Smooth muscle cell (in vitro differentiated cells): ENCODE measurements around the gene CDC42BPB. TPM values are rescaled to one million over a fixed set of nuclear protein-coding genes. Genes with fewer than 3 reads are reported as not detected.

Source experiments
- DNase-seq: peaks from one replicate; lab custom pipeline; 2025; ENCODE audit not compliant: unreplicated experiment; lab: John Stamatoyannopoulos, UW
- H2AFZ ChIP-seq: fragments of 200-600 bp; sonication (generic); 2 replicates; pipeline ENCODE4 v1.6.0; 2016; ENCODE audit warnings: antibody characterized with exemption, low read depth, mild to moderate bottlenecking
- H3F3A ChIP-seq: fragments of 200-600 bp; sonication (generic); 2 replicates; pipeline ENCODE4 v1.6.0; 2017; ENCODE audit warnings: antibody characterized with exemption, low read depth
- H3K27ac ChIP-seq: fragments of 200-600 bp; sonication (generic); 2 replicates; pipeline ENCODE4 v1.5.1; 2016; ENCODE audit warnings: low read depth, mild to moderate bottlenecking
- H3K27me3 ChIP-seq: fragments of 200-600 bp; sonication (generic); 2 replicates; pipeline ENCODE4 v1.6.1; 2016; ENCODE audit warnings: low read depth, mild to moderate bottlenecking
- H3K36me3 ChIP-seq: fragments of 200-600 bp; sonication (generic); 2 replicates; pipeline ENCODE4 v1.5.1; 2016; ENCODE audit warnings: low read depth
- H3K4me1 ChIP-seq: fragments of 200-600 bp; sonication (generic); 2 replicates; pipeline ENCODE4 v1.5.1; 2016; ENCODE audit warnings: low read depth
- H3K4me2 ChIP-seq: fragments of 200-600 bp; sonication (generic); 2 replicates; pipeline ENCODE4 v1.6.0; 2016; ENCODE audit warnings: mild to moderate bottlenecking
- H3K4me3 ChIP-seq: fragments of 200-600 bp; sonication (generic); 2 replicates; pipeline ENCODE4 v1.5.1; 2016; ENCODE audit warnings: mild to moderate bottlenecking
- H3K79me2 ChIP-seq: fragments of 200-600 bp; sonication (generic); 2 replicates; pipeline ENCODE4 v1.6.0; 2016; ENCODE audit warnings: low read depth, mild to moderate bottlenecking
- H3K9ac ChIP-seq: fragments of 200-600 bp; sonication (generic); 2 replicates; pipeline ENCODE4 v1.6.0; 2016; ENCODE audit warnings: low read depth
- H3K9me3 ChIP-seq: fragments of 200-600 bp; sonication (generic); replicated peaks from 2 replicates; pipeline ENCODE4 v1.5.1; 2016; ENCODE audit warnings: low read depth
- H4K20me1 ChIP-seq: fragments of 200-600 bp; sonication (generic); 2 replicates; pipeline ENCODE4 v1.6.0; 2016; ENCODE audit warnings: low read depth
- CTCF ChIP-seq: fragments of 200-600 bp; sonication (generic); IDR thresholded peaks from 2 replicates; pipeline ENCODE4 v1.5.1; 2017; ENCODE audit warnings: borderline replicate concordance, mild to moderate bottlenecking, antibody characterized with exemption; ENCODE audit not compliant: insufficient read depth, poor library complexity, severe bottlenecking
- WGBS: methylation state at CpG from one replicate; pipeline ENCODE4 v1.1.7; 2016; ENCODE audit warnings: low lambda C conversion rate; 5-methylcytosine and 5-hydroxymethylcytosine counted together
- polyA plus RNA-seq: library from polyadenylated mRNA; unstranded; fragments of >200 nt; fragmentation: Nextera tagmentation; extraction: Ambion mirVana; gene quantifications from 2 replicates; pipeline ENCODE4 v1.2.1, GENCODE V29; 2016
- total RNA-seq: library from RNA; depleted of rRNA; stranded (reverse); fragments of >200 nt; gene quantifications from 2 replicates; pipeline ENCODE4 v1.2.3, GENCODE V29; 2014

CDC42BPB gene
- total and polyA plus RNA-seq, 2 experiments from 2014 or later, result 11.3 to 71.2 TPM

- no peak overlapping the region for H2AFZ ChIP-seq
- 97% methylated on average over 15 of the region's 15 CpGs for WGBS
- H3K36me3 ChIP-seq, result peaks cover 10% of the 10 kb centered on the region
- H3K27me3 ChIP-seq, result no peaks in the 10 kb centered on the region
- H3K9me3 ChIP-seq, result no peaks in the 10 kb centered on the region
- no peak overlapping the region for H3K9ac ChIP-seq
- peaks cover 28% of the 10 kb centered on the region for H4K20me1 ChIP-seq
- no peaks in the 10 kb centered on the region for H3K4me1 ChIP-seq
- no peak for TF ChIP-seq CTCF
- no peaks in the 10 kb centered on the region for H3K79me2 ChIP-seq
- no peak for DNase-seq
- no peak overlapping the region for H3K27ac ChIP-seq
- no peaks in the 10 kb centered on the region for H3F3A ChIP-seq
- no peak overlapping the region for H3K4me2 ChIP-seq
- H3K4me3 ChIP-seq, result no peak overlapping the region
These were observed 104.2 kb downstream of the CDC42BPB start for GRCh38 chr14:102953100-102953499.

- TF ChIP-seq CTCF, result no peak
- H3F3A ChIP-seq, result no peaks in the 10 kb centered on the region
- DNase-seq, result no peak
- no peak overlapping the region for H2AFZ ChIP-seq
- no peaks in the 10 kb centered on the region for H3K27me3 ChIP-seq
- no peaks in the 10 kb centered on the region for H3K9me3 ChIP-seq
- H3K79me2 ChIP-seq, result no peaks in the 10 kb centered on the region
- no peak overlapping the region for H3K4me2 ChIP-seq
- WGBS, result 98% methylated on average over 6 of the region's 6 CpGs
- no peak overlapping the region for H3K4me3 ChIP-seq
- H3K36me3 ChIP-seq, result peaks cover 10% of the 10 kb centered on the region
- H3K4me1 ChIP-seq, result no peaks in the 10 kb centered on the region
- H3K27ac ChIP-seq, result no peak overlapping the region
- no peak overlapping the region for H3K9ac ChIP-seq
- H4K20me1 ChIP-seq, result peaks cover 21% of the 10 kb centered on the region
These were observed 105.1 kb downstream of the CDC42BPB start for GRCh38 chr14:102952276-102952675.

GRCh38 chr14:102951799-102952198 lies 105.5 kb downstream of the CDC42BPB start:
- Histone ChIP-seq H3K4me2 (no peak overlapping the region), H3K4me3 (no peak overlapping the region), H4K20me1 (peaks cover 20% of the 10 kb centered on the region), H3K27me3 (no peaks in the 10 kb centered on the region), H3K4me1 (no peaks in the 10 kb centered on the region), H3F3A (no peaks in the 10 kb centered on the region), H3K9ac (no peak overlapping the region), H3K27ac (no peak overlapping the region), H3K36me3 (peaks cover 10% of the 10 kb centered on the region), H2AFZ (no peak overlapping the region), H3K79me2 (no peaks in the 10 kb centered on the region), H3K9me3 (no peaks in the 10 kb centered on the region)
- 80% methylated on average over 8 of the region's 8 CpGs for WGBS
- no peak for TF ChIP-seq CTCF
- no peak for DNase-seq

GRCh38 chr14:102951034-102951433 lies 106.3 kb downstream of the CDC42BPB start:
- Histone ChIP-seq H3K4me3 (no peak overlapping the region), H4K20me1 (peaks cover 13% of the 10 kb centered on the region), H3K4me1 (no peaks in the 10 kb centered on the region), H3K79me2 (no peaks in the 10 kb centered on the region), H3K9ac (no peak overlapping the region), H3K4me2 (no peak overlapping the region), H2AFZ (no peak overlapping the region), H3F3A (no peaks in the 10 kb centered on the region), H3K36me3 (peaks cover 15% of the 10 kb centered on the region), H3K27me3 (no peaks in the 10 kb centered on the region), H3K9me3 (no peaks in the 10 kb centered on the region), H3K27ac (no peak overlapping the region)
- WGBS, result 94% methylated on average over 10 of the region's 10 CpGs
- DNase-seq, result no peak
- TF ChIP-seq CTCF, result no peak
